Epithelial cell of esophagus (primary cell): ENCODE results near the gene FNDC7.

Experiments
- DNase-seq: peaks from one replicate; pipeline ENCODE4 v3.0.0; 2010; ENCODE audit warnings: low read depth
- H3K4me3 ChIP-seq: 2 replicates; pipeline ENCODE4 v1.5.1; 2011; ENCODE audit warnings: mild to moderate bottlenecking, low read length, control low read depth
- CTCF ChIP-seq: IDR thresholded peaks from 2 replicates; pipeline ENCODE4 v1.5.1; 2011; ENCODE audit warnings: low read depth, mild to moderate bottlenecking, low read length, control low read depth, inconsistent platforms; ENCODE audit not compliant: insufficient read depth; ENCODE audit errors: missing control alignments

The FNDC7 gene

DNA sequence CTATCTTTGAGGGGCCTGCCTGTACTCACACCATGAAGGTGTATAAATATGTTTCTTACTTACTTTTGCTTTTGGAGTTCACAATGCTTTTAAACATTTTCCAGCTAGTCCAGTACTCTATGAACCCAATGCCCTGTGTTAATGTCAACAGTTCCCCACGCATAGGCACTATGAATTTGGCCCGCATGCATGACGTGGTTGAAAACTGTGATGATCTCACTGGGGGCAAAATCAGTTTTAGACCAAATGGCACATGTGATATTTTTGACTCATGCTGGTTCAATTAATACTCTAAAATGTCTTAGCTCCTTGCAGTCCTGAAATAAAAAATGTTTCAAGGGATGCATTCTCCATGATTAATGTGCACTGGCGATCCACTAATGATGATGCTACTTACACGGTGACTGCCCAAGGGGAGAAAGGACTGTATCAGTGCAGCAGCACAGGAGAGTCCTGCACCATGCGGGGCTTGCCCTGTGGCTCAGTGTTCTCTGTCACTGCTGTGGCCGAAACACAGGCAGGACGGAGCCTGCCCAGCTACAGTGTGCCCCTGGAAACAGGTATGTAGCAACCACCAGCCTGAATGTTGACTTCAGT lies 15.7 kb downstream of the FNDC7 start:
- TF ChIP-seq CTCF = no peak
- no peak overlapping the region for H3K4me3 ChIP-seq
- DNase-seq = no peak

GRCh38 chr1:108729481-108729880 lies 16.8 kb downstream of the FNDC7 start:
- no peak for TF ChIP-seq CTCF
- no peak overlapping the region for H3K4me3 ChIP-seq
- DNase-seq = no peak

GRCh38 chr1:108732398-108732797 lies 19.7 kb downstream of the FNDC7 start:
- no peak overlapping the region for H3K4me3 ChIP-seq
- peak; percentile 52 for DNase-seq

GRCh38 chr1:108734171-108734865 lies 21.6 kb downstream of the FNDC7 start:
- no peak for TF ChIP-seq CTCF
- no peak for DNase-seq

More at GRCh38 chr1:108732398-108732797, 19.7 kb downstream of the FNDC7 start:
- TF ChIP-seq CTCF = no peak

GRCh38 chr1:108742253-108742652 lies 29.5 kb downstream of the FNDC7 start:
- TF ChIP-seq CTCF = no peak
- no peak overlapping the region for H3K4me3 ChIP-seq
- no peak for DNase-seq

More at GRCh38 chr1:108734171-108734865, 21.6 kb downstream of the FNDC7 start:
- no peak overlapping the region for H3K4me3 ChIP-seq

DNA sequence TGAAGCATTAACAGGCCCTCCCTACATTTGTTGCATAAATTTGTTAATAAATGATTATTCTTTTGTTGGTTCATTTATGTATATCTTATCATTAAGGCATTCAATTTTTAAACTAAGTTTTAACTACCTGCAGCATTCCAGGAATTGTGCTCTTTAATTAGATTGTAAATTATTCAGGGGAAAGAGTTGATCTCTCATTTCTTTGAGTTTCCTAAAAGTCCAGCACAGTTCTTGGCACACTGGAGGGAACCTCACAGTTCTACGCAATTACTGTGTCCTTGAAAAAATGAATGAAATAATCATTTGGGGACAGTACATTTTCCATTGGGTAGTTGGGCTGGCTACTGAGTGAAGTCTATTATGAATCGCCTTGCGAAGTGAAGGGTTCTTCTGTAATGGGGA lies 33.3 kb downstream of the FNDC7 start:
- DNase-seq = no peak
- TF ChIP-seq CTCF = no peak
- H3K4me3 ChIP-seq = no peak overlapping the region
